H9 (cell line): ENCODE measurements around the gene LAMP1. TPM values are rescaled to one million over a fixed set of nuclear protein-coding genes. Genes with fewer than 3 reads are reported as not detected.
"Not testable (repeated sequence)": the region's sequence is repeated elsewhere in the genome, so short reads cannot be mapped to it uniquely, and the experiment has no call there.

Source experiments
- DNase-seq: peaks from one replicate; pipeline ENCODE4 v3.0.0-alpha.2; 2017
- H2AFZ ChIP-seq: one replicate; pipeline ENCODE4 v1.6.1; 2013; ENCODE audit warnings: mild to moderate bottlenecking, low read length, control low read depth, moderate library complexity
- H2AK5ac ChIP-seq: 2 replicates; pipeline ENCODE4 v1.6.1; 2013; ENCODE audit warnings: low read length, control low read depth, mixed read lengths; ENCODE audit not compliant: insufficient read length
- H2BK120ac ChIP-seq: one replicate; pipeline ENCODE4 v1.6.1; 2013; ENCODE audit warnings: low read depth, mild to moderate bottlenecking, low read length, control low read depth, inconsistent platforms; ENCODE audit not compliant: poor library complexity, severe bottlenecking
- H2BK12ac ChIP-seq: 2 replicates; pipeline ENCODE4 v1.6.1; 2013; ENCODE audit warnings: low read length, control low read depth, mixed read lengths, low read depth; ENCODE audit not compliant: insufficient read length
- H2BK15ac ChIP-seq: 2 replicates; pipeline ENCODE4 v1.6.1; 2013; ENCODE audit warnings: low read depth, low read length, control low read depth
- H2BK20ac ChIP-seq: one replicate; pipeline ENCODE4 v1.6.1; 2013; ENCODE audit warnings: low read depth, mild to moderate bottlenecking, low read length, control low read depth, inconsistent platforms; ENCODE audit not compliant: poor library complexity, severe bottlenecking
- H2BK5ac ChIP-seq: 2 replicates; pipeline ENCODE4 v1.6.1; 2013; ENCODE audit warnings: low read length, control low read depth, mixed read lengths; ENCODE audit not compliant: insufficient read length
- H3K14ac ChIP-seq: 2 replicates; pipeline ENCODE4 v1.6.1; 2013; ENCODE audit warnings: low read length, control low read depth; ENCODE audit not compliant: insufficient read depth
- H3K18ac ChIP-seq: 2 replicates; pipeline ENCODE4 v1.6.1; 2013; ENCODE audit warnings: low read depth, mild to moderate bottlenecking, mixed read lengths, low read length, control low read depth; ENCODE audit not compliant: insufficient read length
- H3K23ac ChIP-seq: 2 replicates; pipeline ENCODE4 v1.6.1; 2013; ENCODE audit warnings: low read length, control low read depth, mixed read lengths, low read depth; ENCODE audit not compliant: insufficient read length
- H3K23me2 ChIP-seq: 2 replicates; pipeline ENCODE4 v1.6.1; 2013; ENCODE audit warnings: low read depth, mild to moderate bottlenecking, mixed read lengths, low read length, control low read depth; ENCODE audit not compliant: insufficient read length, poor library complexity, severe bottlenecking
- H3K27ac ChIP-seq: 2 replicates; pipeline ENCODE4 v1.5.1; 2013; ENCODE audit warnings: low read length, control low read depth, mixed read lengths, low read depth; ENCODE audit not compliant: insufficient read length
- H3K27me3 ChIP-seq: 2 replicates; pipeline ENCODE4 v1.6.1; 2013; ENCODE audit warnings: low read length, control low read depth, inconsistent platforms; ENCODE audit not compliant: insufficient read depth
- H3K4ac ChIP-seq: 2 replicates; pipeline ENCODE4 v1.6.1; 2013; ENCODE audit warnings: low read depth, mild to moderate bottlenecking, control low read depth, inconsistent platforms, low read length, moderate library complexity
- H3K4me1 ChIP-seq: 2 replicates; pipeline ENCODE4 v1.6.1; 2013; ENCODE audit warnings: low read length, control low read depth, inconsistent platforms; ENCODE audit not compliant: insufficient read depth
- H3K4me2 ChIP-seq: 2 replicates; pipeline ENCODE4 v1.6.1; 2013; ENCODE audit warnings: low read length, control low read depth, mixed read lengths; ENCODE audit not compliant: insufficient read length, insufficient read depth
- H3K56ac ChIP-seq: 2 replicates; pipeline ENCODE4 v1.6.1; 2013; ENCODE audit warnings: low read depth, mild to moderate bottlenecking, mixed read lengths, low read length, control low read depth; ENCODE audit not compliant: insufficient read length
- H3K79me1 ChIP-seq: 2 replicates; pipeline ENCODE4 v1.6.1; 2013; ENCODE audit warnings: low read depth, mild to moderate bottlenecking, moderate library complexity, low read length, control low read depth, inconsistent platforms; ENCODE audit not compliant: insufficient read depth, poor library complexity, severe bottlenecking
- H3K79me2 ChIP-seq: 2 replicates; pipeline ENCODE4 v1.6.1; 2013; ENCODE audit warnings: low read length, control low read depth, inconsistent platforms; ENCODE audit not compliant: insufficient read depth
- H3K9ac ChIP-seq: 2 replicates; pipeline ENCODE4 v1.6.1; 2013; ENCODE audit warnings: low read length, control low read depth, mixed read lengths; ENCODE audit not compliant: insufficient read length; ENCODE audit errors: extremely low read depth
- H3K9me3 ChIP-seq: one replicate; pipeline ENCODE4 v1.6.1; 2013; ENCODE audit warnings: low read depth, low read length, inconsistent platforms; ENCODE audit not compliant: control insufficient read depth
- H3T11ph ChIP-seq: one replicate; pipeline ENCODE4 v1.6.1; 2013; ENCODE audit warnings: mild to moderate bottlenecking, low read length, control low read depth, inconsistent platforms
- H4K20me1 ChIP-seq: one replicate; pipeline ENCODE4 v1.6.1; 2013; ENCODE audit not compliant: control insufficient read depth, insufficient read length, insufficient read depth
- H4K5ac ChIP-seq: 2 replicates; pipeline ENCODE4 v1.6.1; 2013; ENCODE audit warnings: low read depth, mild to moderate bottlenecking, mixed read lengths, low read length, control low read depth; ENCODE audit not compliant: insufficient read length
- H4K8ac ChIP-seq: replicated peaks from 2 replicates; pipeline ENCODE4 v1.6.1; 2013; ENCODE audit warnings: low read length, control low read depth, mixed read lengths, low read depth; ENCODE audit not compliant: insufficient read length
- H4K91ac ChIP-seq: 2 replicates; pipeline ENCODE4 v1.6.1; 2013; ENCODE audit warnings: low read depth, mild to moderate bottlenecking, moderate library complexity, mixed read lengths, low read length, control low read depth; ENCODE audit not compliant: insufficient read length
- H3K27ac Mint-ChIP-seq, 3 experiments: 2 replicates in 2 of 3; 3 replicates in 1 of 3; pipeline ENCODE4 v1.8.0; 2020 to 2021; ENCODE audit warnings: mixed read lengths in 3 of 3, mild to moderate bottlenecking in 1 of 3, moderate library complexity in 1 of 3
- H3K27me3 Mint-ChIP-seq: 2 replicates; pipeline ENCODE4 v1.8.0; 2021; ENCODE audit warnings: low read depth, mild to moderate bottlenecking, moderate library complexity, mixed read lengths
- H3K36me3 Mint-ChIP-seq, 3 experiments: 2 replicates in 2 of 3; 3 replicates in 1 of 3; pipeline ENCODE4 v1.8.0; 2020 to 2021; ENCODE audit warnings: low read depth in 3 of 3, mixed read lengths in 3 of 3; ENCODE audit not compliant: insufficient read depth in 1 of 3
- H3K4me1 Mint-ChIP-seq, 2 experiments: 2 replicates each; pipeline ENCODE4 v1.8.0; 2020; ENCODE audit warnings: mixed read lengths in 2 of 2
- H3K4me3 Mint-ChIP-seq, 2 experiments: 2 replicates in 1 of 2; 3 replicates in 1 of 2; pipeline ENCODE4 v1.8.0; 2020 to 2021; ENCODE audit warnings: mild to moderate bottlenecking in 2 of 2, mixed read lengths in 2 of 2, moderate library complexity in 1 of 2
- H3K9me3 Mint-ChIP-seq, 2 experiments: 2 replicates in 1 of 2; 3 replicates in 1 of 2; pipeline ENCODE4 v1.8.0; 2020; ENCODE audit warnings: mild to moderate bottlenecking in 2 of 2, mixed read lengths in 2 of 2, moderate library complexity in 1 of 2
- WGBS: extraction: QIAGEN DNeasy Blood & Tissue Kit; methylation state at CpG from one replicate; pipeline ENCODE4 v1.1.7; 2013; ENCODE audit warnings: missing lambda C conversion rate, low lambda C conversion rate, mixed read lengths; ENCODE audit not compliant: insufficient read length; ENCODE audit errors: extremely low coverage; 5-methylcytosine and 5-hydroxymethylcytosine counted together
- total RNA-seq: library from RNA; stranded (reverse); gene quantifications from 2 replicates; pipeline ENCODE4 v1.2.1, GENCODE V29; 2021

LAMP1 gene
- total RNA-seq, 1 experiment from 2014 or later, result 131 TPM

- H3K27me3 ChIP-seq, H2BK120ac ChIP-seq, H3K4me1 ChIP-seq, H3K23ac ChIP-seq, H2BK5ac ChIP-seq, H3K79me2 ChIP-seq, H3K27ac Mint-ChIP-seq, H4K5ac ChIP-seq, H3K56ac ChIP-seq, H3K9me3 ChIP-seq, H3K4ac ChIP-seq, H3T11ph ChIP-seq, H3K27me3 Mint-ChIP-seq, H3K4me3 Mint-ChIP-seq, H2BK12ac ChIP-seq, H3K23me2 ChIP-seq, H4K8ac ChIP-seq, H3K9me3 Mint-ChIP-seq, H3K4me1 Mint-ChIP-seq, H3K18ac ChIP-seq, H3K14ac ChIP-seq, H2BK20ac ChIP-seq, H4K91ac ChIP-seq, H2AK5ac ChIP-seq, H3K27ac ChIP-seq, DNase-seq, H3K79me1 ChIP-seq, H3K4me2 ChIP-seq, H3K9ac ChIP-seq, H2AFZ ChIP-seq, H2BK15ac ChIP-seq, H4K20me1 ChIP-seq: not testable (repeated sequence)
- H3K36me3 Mint-ChIP-seq, result peaks cover 25 to 43% (median 38%) of the 10 kb centered on the region in 3 experiments
- WGBS, result no CpG with 5 or more reads among the region's 23 CpGs
Observed at GRCh38 chr13:113314895-113315470, 17.9 kb downstream of the LAMP1 start.
